NCI-H2107 treated with DMSO at 0.1 percent for 48 hours (cell line): ENCODE data around the gene ADAMTS17.

Experiments used
- DNase-seq: peaks from one replicate; lab custom pipeline; 2025; ENCODE audit not compliant: unreplicated experiment; lab: John Stamatoyannopoulos, UW

Gene ADAMTS17

GRCh38 chr15:100227781-100228180, 114.0 kb downstream of the ADAMTS17 start:
- no peak for DNase-seq

GRCh38 chr15:100226107-100226506, 115.7 kb downstream of the ADAMTS17 start:
- DNase-seq: no peak

- no peak for DNase-seq
Measured at GRCh38 chr15:100224206-100225185, 117.3 kb downstream of the ADAMTS17 start.

GRCh38 chr15:100222349-100222715, 119.4 kb downstream of the ADAMTS17 start:
- no peak for DNase-seq

- DNase-seq: no peak
Measured at GRCh38 chr15:100221471-100222348, 120.1 kb downstream of the ADAMTS17 start.

GRCh38 chr15:100220058-100220768, 121.6 kb downstream of the ADAMTS17 start:
- DNase-seq: no peak

- DNase-seq: no peak
Measured at GRCh38 chr15:100218434-100218833, 123.3 kb downstream of the ADAMTS17 start.

- DNase-seq: no peak
Measured at GRCh38 chr15:100216182-100216581, 125.6 kb downstream of the ADAMTS17 start.

GRCh38 chr15:100215843-100216169, 126.0 kb downstream of the ADAMTS17 start:
- no peak for DNase-seq

GRCh38 chr15:100215031-100215842, 126.5 kb downstream of the ADAMTS17 start:
- no peak for DNase-seq

GRCh38 chr15:100211855-100212850, 129.6 kb downstream of the ADAMTS17 start:
- DNase-seq: no peak

- no peak for DNase-seq
Measured at GRCh38 chr15:100210338-100210737, 131.4 kb downstream of the ADAMTS17 start.

GRCh38 chr15:100208921-100209603, 132.7 kb downstream of the ADAMTS17 start:
- no peak for DNase-seq

GRCh38 chr15:100207053-100207452, 134.7 kb downstream of the ADAMTS17 start:
- no peak for DNase-seq

GRCh38 chr15:100206643-100207042, 135.1 kb downstream of the ADAMTS17 start:
- DNase-seq: no peak

GRCh38 chr15:100205549-100206295, 136.1 kb downstream of the ADAMTS17 start:
- DNase-seq: no peak

GRCh38 chr15:100204771-100205170, 137.0 kb downstream of the ADAMTS17 start:
- no peak for DNase-seq

- DNase-seq: no peak
Measured at GRCh38 chr15:100204211-100204610, 137.6 kb downstream of the ADAMTS17 start.
